Measurements from ENCODE around the gene PPP6R1. TPM values are rescaled to one million over a fixed set of nuclear protein-coding genes. Genes with fewer than 3 reads are reported as not detected.

Gene PPP6R1, protein sequence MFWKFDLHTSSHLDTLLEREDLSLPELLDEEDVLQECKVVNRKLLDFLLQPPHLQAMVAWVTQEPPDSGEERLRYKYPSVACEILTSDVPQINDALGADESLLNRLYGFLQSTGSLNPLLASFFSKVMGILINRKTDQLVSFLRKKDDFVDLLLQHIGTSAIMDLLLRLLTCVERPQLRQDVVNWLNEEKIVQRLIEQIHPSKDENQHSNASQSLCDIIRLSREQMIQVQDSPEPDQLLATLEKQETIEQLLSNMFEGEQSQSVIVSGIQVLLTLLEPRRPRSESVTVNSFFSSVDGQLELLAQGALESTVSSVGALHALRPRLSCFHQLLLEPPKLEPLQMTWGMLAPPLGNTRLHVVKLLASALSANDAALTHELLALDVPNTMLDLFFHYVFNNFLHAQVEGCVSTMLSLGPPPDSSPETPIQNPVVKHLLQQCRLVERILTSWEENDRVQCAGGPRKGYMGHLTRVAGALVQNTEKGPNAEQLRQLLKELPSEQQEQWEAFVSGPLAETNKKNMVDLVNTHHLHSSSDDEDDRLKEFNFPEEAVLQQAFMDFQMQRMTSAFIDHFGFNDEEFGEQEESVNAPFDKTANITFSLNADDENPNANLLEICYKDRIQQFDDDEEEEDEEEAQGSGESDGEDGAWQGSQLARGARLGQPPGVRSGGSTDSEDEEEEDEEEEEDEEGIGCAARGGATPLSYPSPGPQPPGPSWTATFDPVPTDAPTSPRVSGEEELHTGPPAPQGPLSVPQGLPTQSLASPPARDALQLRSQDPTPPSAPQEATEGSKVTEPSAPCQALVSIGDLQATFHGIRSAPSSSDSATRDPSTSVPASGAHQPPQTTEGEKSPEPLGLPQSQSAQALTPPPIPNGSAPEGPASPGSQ
- 242 and 247 TPM in 2 replicates for total RNA-seq

- intact Hi-C loops (cut with micrococcal nuclease): loop anchor here (1.0 to 10.0 kb wide), 18 partner anchors 21 to 1124 kb away; partner anchors contain the start of genes CNOT3, DNAAF3, FIZ1 and HSPBP1
Observed at GRCh38 chr19:55258828-55259539, at the start of gene PPP6R1. TSS of gene PPP6R1 (minus strand) at chr19:55259017. CDS start at chr19:55247103, 11,914 bp downstream.

DNA sequence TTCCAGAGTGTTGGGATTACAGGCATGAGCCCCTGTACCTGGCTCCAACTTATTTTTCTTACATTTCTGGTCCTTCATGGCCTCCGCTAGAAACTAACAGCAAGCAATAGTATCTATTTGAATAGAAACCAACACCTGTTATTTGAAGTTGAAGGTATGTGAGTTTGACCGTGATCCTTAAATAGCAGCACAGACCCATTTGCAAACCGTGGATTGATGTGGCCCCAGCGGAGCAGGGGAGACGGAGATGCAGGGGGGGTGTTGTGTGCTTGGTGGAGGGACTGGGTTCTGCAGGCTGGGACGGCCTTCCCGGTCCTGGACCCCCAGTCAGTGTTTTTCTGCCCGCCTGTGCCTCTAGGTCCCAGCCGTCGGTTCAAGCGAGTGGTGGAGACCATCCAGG is 49.5 kb upstream of the PPP6R1 start:
- intact Hi-C loops (cut with micrococcal nuclease): no loop called here

DNA sequence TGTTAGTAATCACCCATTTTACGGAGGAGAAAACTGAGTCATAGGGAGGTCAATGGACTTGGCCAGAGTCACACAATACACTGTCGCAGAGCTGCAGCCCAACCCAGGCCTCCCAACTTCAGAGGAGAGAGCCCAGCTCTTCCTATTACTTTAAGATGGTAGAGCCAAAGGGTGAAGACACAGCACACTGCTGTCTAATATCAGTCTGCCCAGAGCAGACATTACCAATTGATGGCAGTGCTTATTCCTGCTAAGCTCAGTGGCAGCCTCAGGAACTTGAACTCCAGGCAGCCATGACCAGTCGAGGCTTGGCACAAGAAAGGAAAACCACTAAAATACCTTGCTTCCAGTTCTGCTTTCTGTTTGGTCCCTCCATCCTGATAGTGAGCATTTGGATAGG is 47.9 kb upstream of the PPP6R1 start:
- intact Hi-C loops (cut with micrococcal nuclease): no loop called here

DNA sequence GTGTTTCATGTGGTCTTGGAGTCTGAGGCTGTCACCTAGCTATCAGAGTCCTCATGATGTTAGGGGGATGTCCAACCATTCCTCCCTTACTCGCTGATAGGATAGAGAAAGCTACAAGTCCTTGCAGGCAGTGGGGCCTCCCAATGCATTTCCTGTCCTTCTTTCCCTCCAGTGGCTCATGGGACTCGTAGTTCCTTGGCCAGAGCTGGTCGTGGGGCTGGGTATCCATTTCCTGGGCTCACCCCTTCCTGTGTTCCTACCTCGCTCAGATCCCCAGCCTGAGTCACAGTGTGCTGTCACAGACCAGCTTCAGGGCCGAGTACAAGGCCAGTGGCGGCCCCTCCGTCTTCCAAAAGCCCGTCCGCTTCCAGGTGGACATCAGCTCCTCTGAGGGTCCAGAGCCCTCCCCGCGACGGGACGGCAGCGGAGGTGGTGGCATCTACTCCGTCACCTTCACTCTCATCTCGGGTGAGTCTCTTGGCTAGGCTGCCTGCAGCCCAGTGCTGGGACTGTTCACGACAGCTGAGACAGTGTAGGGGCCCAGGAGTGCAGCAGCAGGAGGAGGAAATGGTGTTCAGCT is 47.3 kb upstream of the PPP6R1 start:
- intact Hi-C loops (cut with micrococcal nuclease): loop anchor here (1.0 kb wide), 1 partner anchor 47 kb away; no protein-coding TSS in a partner anchor

DNA sequence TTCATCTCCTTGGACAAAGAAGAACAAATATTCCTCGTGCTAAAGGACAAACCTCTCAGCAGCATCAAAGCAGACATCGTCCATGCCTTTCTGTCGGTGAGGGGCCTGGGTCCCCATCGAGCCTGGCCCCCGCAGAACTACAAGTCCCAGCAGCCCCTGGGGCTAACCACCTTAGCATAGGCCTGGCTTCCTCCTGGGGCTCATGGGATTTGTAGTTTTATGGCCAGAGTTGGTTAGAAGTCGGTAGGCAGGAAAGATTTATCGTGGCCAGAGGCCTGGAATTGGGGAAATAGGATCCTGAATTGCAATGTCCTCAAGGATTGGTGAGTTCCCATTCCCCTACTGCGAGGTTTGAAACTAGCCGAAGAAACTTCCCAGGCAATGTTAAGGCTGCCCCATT is 46.7 kb upstream of the PPP6R1 start:
- intact Hi-C loops (cut with micrococcal nuclease): loop anchor here (1.0 kb wide), 1 partner anchor 48 kb away; no protein-coding TSS in a partner anchor

DNA sequence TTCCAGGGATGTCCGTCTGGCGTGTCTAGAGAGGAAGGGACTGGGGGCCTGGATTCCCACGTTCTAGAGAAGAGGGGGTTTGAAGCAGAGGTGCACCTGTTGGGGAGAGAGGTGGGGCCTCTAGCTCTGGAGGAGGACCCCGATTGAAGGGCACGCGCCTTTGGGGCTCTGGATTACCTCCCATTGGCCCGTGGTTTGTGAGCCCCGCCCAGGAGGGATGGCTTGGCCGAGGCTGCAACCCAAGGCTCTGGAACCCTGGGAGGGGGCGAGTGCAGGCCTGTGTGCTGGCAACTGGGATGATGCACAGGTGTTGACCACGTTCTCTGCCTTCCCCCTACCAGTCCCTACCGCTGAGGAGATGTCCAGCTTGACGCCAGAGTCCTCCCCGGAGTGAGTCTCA is 46.2 kb upstream of the PPP6R1 start:
- intact Hi-C loops (cut with micrococcal nuclease): loop anchor here (1.0 kb wide), 1 partner anchor 48 kb away; no protein-coding TSS in a partner anchor

- intact Hi-C loops (cut with micrococcal nuclease): no loop called here
Observed at GRCh38 chr19:55304279-55304978, 45.6 kb upstream of the PPP6R1 start.

DNA sequence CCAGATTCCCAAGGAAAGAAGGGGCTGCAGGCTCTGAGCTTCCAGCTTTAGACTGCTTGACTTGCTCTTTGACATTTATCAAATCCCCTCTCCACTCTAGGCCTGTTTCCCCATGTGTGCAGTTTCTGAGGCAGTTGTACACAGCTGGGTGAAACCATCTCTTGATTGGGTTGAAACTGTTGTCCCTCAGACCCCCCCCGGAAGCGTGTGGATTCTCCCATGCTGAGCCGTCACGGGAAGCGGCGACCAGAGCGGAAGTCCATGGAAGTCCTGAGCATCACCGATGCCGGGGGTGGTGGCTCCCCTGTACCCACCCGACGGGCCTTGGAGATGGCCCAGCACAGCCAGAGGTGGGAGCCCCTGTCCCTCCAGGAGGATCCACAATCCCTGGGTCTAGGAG is 44.7 kb upstream of the PPP6R1 start:
- intact Hi-C loops (cut with micrococcal nuclease): no loop called here

GRCh38 chr19:55302318-55302703 is 43.5 kb upstream of the PPP6R1 start:
- intact Hi-C loops (cut with micrococcal nuclease): loop anchor here (1.0 kb wide), 3 partner anchors 37 to 106 kb away; partner anchors contain the start of genes KMT5C and PPP6R1

DNA sequence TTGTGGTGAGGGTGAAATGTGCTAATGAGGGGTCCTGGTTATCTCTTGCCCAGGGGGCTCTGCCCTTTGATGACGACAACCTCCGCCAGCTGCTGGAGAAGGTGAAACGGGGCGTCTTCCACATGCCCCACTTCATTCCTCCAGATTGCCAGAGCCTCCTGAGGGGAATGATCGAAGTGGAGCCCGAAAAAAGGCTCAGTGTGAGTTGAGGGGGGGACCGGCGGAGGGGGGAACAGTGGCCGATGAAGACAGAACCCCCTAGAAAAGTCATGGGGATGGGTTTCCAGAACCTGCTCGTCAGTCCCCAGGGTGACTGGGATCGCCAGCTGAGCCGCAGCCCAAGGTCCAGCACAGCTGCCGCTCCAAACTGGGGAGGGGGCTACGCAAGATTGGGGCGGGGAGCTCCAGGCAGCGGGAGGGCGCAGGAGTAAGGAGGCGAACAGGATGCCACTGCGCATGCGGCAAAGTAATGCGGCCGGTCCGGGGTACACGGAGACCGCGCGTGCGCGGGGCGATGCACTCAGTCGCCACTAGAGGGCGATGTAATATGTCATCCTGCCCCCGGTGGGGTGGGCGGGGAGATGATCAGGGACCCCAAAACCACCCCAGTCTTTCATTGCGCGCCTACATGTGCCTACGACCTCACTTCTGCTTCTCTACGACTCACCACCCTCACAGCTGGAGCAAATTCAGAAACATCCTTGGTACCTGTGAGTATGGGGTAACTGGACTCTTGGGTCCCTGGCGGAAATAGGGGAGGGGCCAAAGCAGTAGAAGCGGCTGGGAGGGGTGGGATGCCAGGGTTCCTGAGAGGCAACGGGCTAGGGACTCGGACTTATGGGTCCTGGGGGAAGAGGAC is 42.9 kb upstream of the PPP6R1 start:
- intact Hi-C loops (cut with micrococcal nuclease): loop anchor here (1.0 to 2.0 kb wide), 8 partner anchors 9 to 159 kb away; partner anchors contain the start of genes HSPBP1, ISOC2, KMT5C and PPP6R1

- intact Hi-C loops (cut with micrococcal nuclease): loop anchor here (1.0 to 2.0 kb wide), 5 partner anchors 9 to 160 kb away; partner anchors contain the start of genes HSPBP1, ISOC2 and RPL28
Observed at GRCh38 chr19:55300886-55301458, 42.2 kb upstream of the PPP6R1 start.

- intact Hi-C loops (cut with micrococcal nuclease): loop anchor here (2.0 kb wide), 1 partner anchor 161 kb away; the partner anchor contains the start of gene ISOC2
Observed at GRCh38 chr19:55299991-55300390, 41.2 kb upstream of the PPP6R1 start.

- intact Hi-C loops (cut with micrococcal nuclease): no loop called here
Observed at GRCh38 chr19:55297267-55297666, 38.5 kb upstream of the PPP6R1 start.

- intact Hi-C loops (cut with micrococcal nuclease): no loop called here
Observed at GRCh38 chr19:55289117-55289796, 30.4 kb upstream of the PPP6R1 start.

DNA sequence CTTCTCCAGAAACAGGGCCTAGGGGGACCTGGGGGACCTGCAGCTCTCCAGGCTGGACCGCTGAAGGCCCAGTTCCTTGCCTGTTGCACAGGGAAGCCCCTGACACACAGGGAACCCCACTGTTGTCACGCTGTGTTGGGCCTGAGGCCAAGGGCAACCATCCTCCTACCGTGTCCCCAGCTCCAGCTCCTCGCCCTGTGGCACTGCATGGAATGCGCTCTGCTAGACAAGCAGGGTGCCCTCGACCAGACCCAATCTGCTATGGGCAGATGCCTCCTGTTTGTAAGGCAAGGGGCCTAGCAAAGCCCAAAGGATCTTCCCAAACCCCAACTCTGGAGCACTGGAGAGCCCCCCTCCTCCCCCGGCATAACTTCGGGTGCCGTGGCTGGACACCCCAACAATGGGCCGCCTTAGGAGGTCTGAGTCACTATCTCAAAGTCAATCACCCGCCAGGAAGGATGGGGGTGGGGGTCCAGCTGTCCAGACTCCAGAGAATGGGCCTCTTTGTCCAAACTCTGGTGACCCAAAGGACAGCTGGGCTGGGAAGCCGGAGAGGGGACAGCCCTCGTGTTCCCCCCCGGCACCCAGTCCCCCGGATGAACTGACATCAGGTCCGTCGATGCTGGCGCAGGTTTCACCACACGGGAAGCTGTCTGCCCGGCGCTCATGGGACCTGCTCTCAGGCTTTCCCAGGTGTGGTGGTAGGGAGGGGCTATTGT is 28.7 kb upstream of the PPP6R1 start:
- intact Hi-C loops (cut with micrococcal nuclease): no loop called here

DNA sequence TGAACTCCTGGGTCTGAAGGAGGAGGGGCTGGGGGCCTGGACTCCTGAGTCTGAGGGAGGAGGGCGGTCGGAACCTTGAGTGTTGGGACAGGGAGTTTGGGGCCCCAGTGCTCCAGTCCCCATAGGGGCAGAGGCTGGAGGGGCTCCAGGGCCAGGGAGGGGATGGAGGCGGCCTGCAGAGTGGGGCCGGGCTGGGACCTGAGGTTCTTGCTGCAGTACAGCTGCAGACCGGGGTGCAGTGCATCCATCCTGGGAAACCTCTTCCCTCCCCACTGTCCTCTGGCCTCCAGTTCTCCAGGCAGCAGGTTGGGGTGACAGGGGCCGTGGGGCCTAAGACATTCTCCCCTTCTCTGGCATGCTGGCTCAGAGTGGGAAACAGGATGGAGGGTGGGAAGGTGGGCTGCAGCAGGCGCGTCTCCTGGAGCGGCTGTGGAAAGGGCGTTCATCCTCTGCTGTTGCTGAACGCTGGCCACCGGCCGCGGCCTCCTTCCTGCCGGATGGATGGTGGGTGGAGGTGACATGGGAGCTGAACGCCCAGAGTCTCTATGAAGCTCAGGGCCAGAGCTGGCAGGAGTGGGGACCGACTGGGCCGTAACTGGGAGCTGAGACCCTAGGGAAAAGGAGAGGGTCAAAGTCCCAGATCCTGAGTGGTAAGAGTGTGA is 26.5 kb upstream of the PPP6R1 start:
- intact Hi-C loops (cut with micrococcal nuclease): no loop called here
